AG04449 (cell line): ENCODE measurements around the gene ATP6V0A1.
"Not testable (repeated sequence)": the region's sequence is repeated elsewhere in the genome, so short reads cannot be mapped to it uniquely, and the experiment has no call there.

Source experiments
- CTCF ChIA-PET: fragments of 350-600 bp; formaldehyde crosslinking; extraction: SDS; loops from one replicate; lab custom pipeline; 2021; ENCODE audit warnings: antibody characterized with exemption; lab: Yijun Ruan, JAX
- POLR2A ChIA-PET: fragments of 400-600, 350-600 bp; formaldehyde crosslinking; extraction: SDS; loops from one replicate; lab custom pipeline; 2020; ENCODE audit warnings: antibody characterized with exemption, inconsistent platforms; lab: Yijun Ruan, JAX
- DNase-seq: peaks from one replicate; pipeline ENCODE4 v3.0.0-alpha.2; 2010; ENCODE audit warnings: low read depth, low spot score
- H3K4me3 ChIP-seq: 2 replicates; pipeline ENCODE4 v1.5.1; 2011; ENCODE audit warnings: low read depth, mild to moderate bottlenecking, control low read depth, low read length
- TF ChIP-seq, protein P1 (sequence below): IDR thresholded peaks from one replicate; pipeline ENCODE4 v1.5.1; 2011; ENCODE audit warnings: mild to moderate bottlenecking, moderate library complexity, low read length, control low read depth, inconsistent platforms; ENCODE audit not compliant: insufficient read depth; ENCODE audit errors: missing control alignments

Gene ATP6V0A1

DNA sequence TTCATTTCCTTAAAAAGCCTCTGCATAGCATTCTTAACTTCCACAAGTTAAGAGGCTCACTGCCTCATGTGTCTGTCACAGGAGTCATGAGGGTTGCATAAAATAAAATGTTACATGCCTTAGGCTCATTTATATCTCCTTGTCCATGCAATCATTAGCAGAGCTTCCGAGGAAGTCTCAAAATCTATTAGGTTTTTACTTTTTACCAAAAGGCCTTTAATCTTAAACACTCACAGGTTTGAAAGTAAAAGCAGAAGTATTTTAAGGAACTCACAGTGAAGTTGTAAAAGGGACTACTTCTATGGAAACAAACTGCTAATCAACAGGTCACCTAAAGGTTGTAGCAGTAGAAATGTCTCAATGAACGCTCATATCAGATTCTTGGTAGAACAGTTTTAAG, 5.2 kb upstream of the ATP6V0A1 start:
- ChIA-PET CTCF (interaction anchor here (0.7 to 2.3 kb wide), 2 partner anchors 14 to 21 kb away, joined by 3 to 7 read pairs; no protein-coding TSS in a partner anchor), POLR2A (interaction anchor here (1.2 kb wide), 1 partner anchor 30 kb away, joined by 3 read pairs; the partner anchor contains the start of gene CAVIN1)
- no peak for DNase-seq

DNA sequence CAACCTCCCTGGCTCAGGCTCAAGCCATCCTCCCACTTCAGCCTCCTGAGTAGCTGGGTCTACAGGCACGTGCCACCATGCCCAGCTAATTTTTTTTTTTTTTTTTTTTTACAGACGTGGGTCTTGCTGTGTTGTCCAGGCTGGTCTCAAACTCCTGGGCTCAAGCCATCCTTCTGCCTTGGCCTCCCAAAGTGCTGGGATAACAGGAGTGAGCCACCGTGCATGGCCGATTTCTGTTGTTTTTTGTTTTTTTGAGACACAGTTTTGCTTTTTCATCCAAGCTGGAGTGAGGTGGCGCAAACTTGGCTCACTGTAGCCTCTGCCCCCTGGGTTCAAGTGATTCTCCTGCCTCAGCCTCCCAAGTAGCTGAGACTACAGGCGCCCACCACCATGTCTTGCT, 3.7 kb upstream of the ATP6V0A1 start:
- DNase-seq, POLR2A ChIA-PET, H3K4me3 ChIP-seq: not testable (repeated sequence)
- CTCF ChIA-PET, result interaction anchor here (2.1 to 2.3 kb wide), 2 partner anchors 14 to 16 kb away, joined by 8 to 9 read pairs; no protein-coding TSS in a partner anchor

More for the DNA sequence above, 5.2 kb upstream of the ATP6V0A1 start:
- no peak overlapping the region for H3K4me3 ChIP-seq
- TF ChIP-seq, protein P1, sequence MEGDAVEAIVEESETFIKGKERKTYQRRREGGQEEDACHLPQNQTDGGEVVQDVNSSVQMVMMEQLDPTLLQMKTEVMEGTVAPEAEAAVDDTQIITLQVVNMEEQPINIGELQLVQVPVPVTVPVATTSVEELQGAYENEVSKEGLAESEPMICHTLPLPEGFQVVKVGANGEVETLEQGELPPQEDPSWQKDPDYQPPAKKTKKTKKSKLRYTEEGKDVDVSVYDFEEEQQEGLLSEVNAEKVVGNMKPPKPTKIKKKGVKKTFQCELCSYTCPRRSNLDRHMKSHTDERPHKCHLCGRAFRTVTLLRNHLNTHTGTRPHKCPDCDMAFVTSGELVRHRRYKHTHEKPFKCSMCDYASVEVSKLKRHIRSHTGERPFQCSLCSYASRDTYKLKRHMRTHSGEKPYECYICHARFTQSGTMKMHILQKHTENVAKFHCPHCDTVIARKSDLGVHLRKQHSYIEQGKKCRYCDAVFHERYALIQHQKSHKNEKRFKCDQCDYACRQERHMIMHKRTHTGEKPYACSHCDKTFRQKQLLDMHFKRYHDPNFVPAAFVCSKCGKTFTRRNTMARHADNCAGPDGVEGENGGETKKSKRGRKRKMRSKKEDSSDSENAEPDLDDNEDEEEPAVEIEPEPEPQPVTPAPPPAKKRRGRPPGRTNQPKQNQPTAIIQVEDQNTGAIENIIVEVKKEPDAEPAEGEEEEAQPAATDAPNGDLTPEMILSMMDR, result no peak

DNA sequence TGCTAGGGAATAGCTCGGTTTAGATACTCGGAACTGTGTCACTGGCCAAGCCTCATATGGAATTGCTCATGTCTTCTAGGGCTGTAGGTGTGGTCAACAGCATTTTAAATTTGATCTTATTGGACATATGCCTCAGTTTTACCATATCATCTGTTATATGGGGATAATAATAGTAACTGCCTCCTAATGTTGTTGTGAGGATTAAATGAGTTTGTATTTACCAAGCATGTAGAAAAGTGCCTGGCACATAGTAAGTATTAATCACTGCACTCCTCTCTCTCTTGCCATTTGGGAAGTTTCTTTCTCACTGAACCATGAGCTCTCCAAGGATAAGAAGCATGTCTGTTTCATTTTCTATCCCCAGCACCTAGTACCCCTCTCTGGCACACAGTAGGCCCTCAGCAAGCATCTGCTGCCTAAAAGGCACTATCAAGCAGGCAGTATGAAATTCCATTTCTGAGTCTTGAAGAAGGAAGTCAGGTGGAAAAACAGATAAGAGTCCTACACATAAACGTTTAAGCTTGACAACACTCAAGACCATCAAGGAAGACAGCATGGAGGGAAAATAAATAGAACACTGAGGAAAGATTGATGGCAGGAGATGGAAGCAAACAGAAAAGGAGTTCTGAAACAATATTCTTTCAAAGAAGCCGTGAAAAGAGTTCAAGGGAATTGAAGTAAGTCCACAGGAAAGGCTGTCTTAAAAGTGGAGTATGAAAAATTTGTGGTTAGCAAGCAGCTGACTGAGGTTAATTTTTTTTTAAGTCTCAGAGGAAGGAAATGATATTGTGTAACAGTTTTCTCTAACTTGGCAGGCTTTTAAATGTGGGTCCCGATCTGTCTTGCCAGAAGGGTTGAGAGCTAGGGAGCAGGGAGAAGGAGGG, 2.2 kb upstream of the ATP6V0A1 start:
- no peak overlapping the region for H3K4me3 ChIP-seq
- CTCF ChIA-PET, result interaction anchor here (1.0 to 2.3 kb wide), 6 partner anchors 15 to 262 kb away, joined by 3 to 9 read pairs (median 4); partner anchors contain the start of gene GHDC
- peak; percentile 53 for DNase-seq
- POLR2A ChIA-PET, result interaction anchor here (0.9 to 1.3 kb wide), 4 partner anchors 10 to 36 kb away, joined by 3 to 9 read pairs (median 4); partner anchors contain the start of gene CAVIN1
- TF ChIP-seq, protein P1, result no peak

DNA sequence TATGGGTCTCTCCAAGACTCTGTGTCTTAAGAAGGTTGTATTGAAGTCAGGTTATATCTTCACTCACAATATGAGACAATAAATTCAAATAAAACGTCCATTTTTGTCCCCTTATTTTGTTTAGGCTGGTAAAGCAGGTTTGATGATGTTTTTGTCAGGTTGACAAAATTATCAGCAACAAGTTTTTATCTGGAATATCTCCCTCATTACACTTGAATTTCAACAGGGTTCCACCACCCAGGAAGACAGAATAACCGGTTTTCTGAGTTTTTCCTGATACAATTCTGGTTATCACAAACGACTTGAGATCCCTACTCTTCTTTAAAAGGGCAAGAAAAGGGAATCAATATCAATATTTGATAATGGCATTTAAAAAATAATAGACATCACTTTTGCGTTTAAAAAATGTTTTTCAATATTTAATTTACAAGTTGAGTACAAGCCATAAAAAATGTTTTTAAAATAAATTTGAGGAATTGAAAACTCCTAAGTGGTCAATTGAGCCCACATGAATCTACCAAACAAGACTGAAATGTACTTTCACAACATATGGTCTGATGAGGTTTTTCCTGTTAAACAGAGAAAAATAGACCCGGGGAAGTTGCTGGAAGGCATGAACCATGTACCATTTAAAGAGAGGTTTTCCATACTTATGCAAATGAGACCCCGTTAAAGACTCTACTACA, 1.4 kb upstream of the ATP6V0A1 start:
- CTCF ChIA-PET, result interaction anchor here (1.0 to 2.3 kb wide), 3 partner anchors 16 to 70 kb away, joined by 4 to 9 read pairs (median 8); no protein-coding TSS in a partner anchor
- H3K4me3 ChIP-seq, result no peak overlapping the region
- TF ChIP-seq, protein P1, result no peak
- POLR2A ChIA-PET, result interaction anchor here (0.9 to 1.3 kb wide), 4 partner anchors 9 to 36 kb away, joined by 3 to 9 read pairs (median 4); partner anchors contain the start of gene CAVIN1
- no peak for DNase-seq

DNA sequence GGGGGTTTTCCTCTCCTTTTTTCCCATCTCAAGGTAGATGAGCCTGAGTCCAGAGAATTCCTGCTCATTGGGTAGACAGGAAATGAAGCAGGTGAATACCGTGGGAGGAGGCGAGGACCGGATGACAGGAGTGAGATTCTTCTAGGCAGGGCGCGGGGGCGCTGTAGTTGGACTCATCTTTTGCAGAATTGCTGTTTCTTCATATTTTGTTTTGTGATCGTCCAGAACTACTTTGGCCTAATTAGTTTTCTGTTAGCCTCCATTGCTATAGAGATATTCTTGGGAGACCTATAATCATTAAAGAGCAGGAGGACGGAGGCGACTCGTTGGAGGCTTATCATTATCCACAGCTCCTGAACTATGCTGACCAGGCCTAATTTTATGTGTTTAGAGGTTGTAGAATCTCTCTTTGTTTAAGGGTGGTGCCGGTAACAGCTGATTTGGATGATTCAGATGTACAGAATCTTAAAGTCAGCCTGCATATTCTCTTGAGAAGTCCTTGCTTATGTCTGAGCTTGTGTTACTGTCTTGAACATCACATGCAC, 650 bp downstream of the ATP6V0A1 start:
- CTCF ChIA-PET, result interaction anchor here (0.9 to 1.7 kb wide), 8 partner anchors 9 to 147 kb away, joined by 3 to 9 read pairs (median 6); no protein-coding TSS in a partner anchor
- no peak for DNase-seq

More for the DNA sequence above, 650 bp downstream of the ATP6V0A1 start:
- TF ChIP-seq, protein P1, result peak; percentile 37
- peak overlapping the region; percentile 78 for H3K4me3 ChIP-seq
- POLR2A ChIA-PET, result interaction anchor here (0.5 to 1.5 kb wide), 2 partner anchors 36 to 38 kb away, joined by 3 to 7 read pairs; partner anchors contain the start of gene CAVIN1
